K562 (cell line): Measurements from ENCODE around the gene PIGQ. TPM values are rescaled to one million over a fixed set of nuclear protein-coding genes. Genes with fewer than 3 reads are reported as not detected.

Experiments
- ATAC-seq: fragments of 200-7000 bp; cut with Tn5 transposase; 3 replicates; pipeline ENCODE4 v1.9.1; 2020; ENCODE audit warnings: moderate library complexity
- BruUV-seq: library from RNA; stranded (reverse); fragments of 400-500 nt; replicated peaks from 2 replicates; lab custom pipeline; 2021; lab: Mats Ljungman, UMichigan
- CTCF ChIA-PET: fragments of 300-600 bp; formaldehyde crosslinking; extraction: SDS; loops from one replicate; lab custom pipeline; 2021; ENCODE audit warnings: low intra/inter-chr PET ratio; lab: Yijun Ruan, JAX
- POLR2A ChIA-PET: fragments of 300-600, 350-650 bp; sonication (Branson Sonifier 250); formaldehyde crosslinking; extraction: SDS; loops from one replicate; lab custom pipeline; 2021; ENCODE audit warnings: antibody characterized with exemption, inconsistent platforms; lab: Yijun Ruan, JAX
- DNase-seq, 4 experiments: peaks; one replicate each; pipeline versions ENCODE4 v3.0.0 to v3.0.0-alpha.2; 2011 to 2018; ENCODE audit warnings: low spot score in 3 of 4, mixed read lengths in 3 of 4; ENCODE audit errors: extremely low read depth in 1 of 4
- FAIRE-seq: peaks from 2 replicates; lab custom pipeline; 2011; peaks lifted over from hg19 to GRCh38; lab: Jason Lieb, UNC
- H2AFZ ChIP-seq: 2 replicates; pipeline ENCODE4 v1.6.0; 2011; ENCODE audit warnings: low read depth, low read length, control low read depth, inconsistent platforms
- H3K27ac ChIP-seq: fragments of 200-600 bp; 3 replicates; pipeline ENCODE4 v1.8.0; 2011; ENCODE audit warnings: low read depth, mild to moderate bottlenecking, control low read depth, inconsistent platforms, low read length, moderate library complexity, mixed read lengths; ENCODE audit errors: extremely low read depth
- H3K27me3 ChIP-seq, 2 experiments: fragments of 300-600 bp in 1 of 2; 2 replicates in 1 of 2; 3 replicates in 1 of 2; pipeline versions ENCODE4 v1.6.0 to v1.8.0; 2011; ENCODE audit warnings: inconsistent platforms in 2 of 2, low read length in 2 of 2, mild to moderate bottlenecking in 1 of 2, mixed read lengths in 1 of 2, moderate library complexity in 1 of 2; ENCODE audit not compliant: control insufficient read depth in 2 of 2, insufficient read depth in 2 of 2
- H3K36me3 ChIP-seq: fragments of 300-600 bp; 3 replicates; pipeline ENCODE4 v1.8.0; 2011; ENCODE audit warnings: mild to moderate bottlenecking, low read length, inconsistent platforms; ENCODE audit not compliant: control insufficient read depth, insufficient read depth
- H3K4me1 ChIP-seq, 2 experiments: fragments of 200-600 bp in 1 of 2; replicated peaks in 1 of 2; 2 replicates in 1 of 2; 3 replicates in 1 of 2; pipeline versions ENCODE4 v1.5.1 to v1.8.0; 2011; ENCODE audit warnings: inconsistent platforms in 2 of 2, low read length in 2 of 2, mild to moderate bottlenecking in 1 of 2, mixed read lengths in 1 of 2, moderate library complexity in 1 of 2; ENCODE audit not compliant: control insufficient read depth in 2 of 2, insufficient read depth in 2 of 2
- H3K4me2 ChIP-seq: 2 replicates; pipeline ENCODE4 v1.6.1; 2011; ENCODE audit warnings: low read length, control low read depth, inconsistent platforms, mixed read lengths; ENCODE audit not compliant: insufficient read depth
- H3K4me3 ChIP-seq: fragments of 200-600 bp; sonication (generic), shearing (Covaris generic); 2 replicates; pipeline ENCODE4 v1.5.1; 2016; ENCODE audit warnings: control low read depth, inconsistent platforms
- H3K79me2 ChIP-seq: fragments of 200-600 bp; 3 replicates; pipeline ENCODE4 v1.8.0; 2011; ENCODE audit warnings: low read length, inconsistent platforms; ENCODE audit not compliant: control insufficient read depth, insufficient read depth
- H3K9ac ChIP-seq, 2 experiments: 2 replicates each; pipeline versions ENCODE4 v1.6.0 to v1.6.1; 2011; ENCODE audit warnings: low read depth in 2 of 2, low read length in 2 of 2, control low read depth in 1 of 2, inconsistent platforms in 1 of 2, mild to moderate bottlenecking in 1 of 2, mixed read lengths in 1 of 2; ENCODE audit not compliant: insufficient read depth in 1 of 2
- H3K9me1 ChIP-seq: one replicate; pipeline ENCODE4 v1.6.0; 2011; ENCODE audit warnings: inconsistent platforms, mild to moderate bottlenecking, low read length, moderate library complexity; ENCODE audit not compliant: control insufficient read depth, insufficient read depth
- H3K9me3 ChIP-seq: replicated peaks from 2 replicates; pipeline ENCODE4 v1.5.1; 2011; ENCODE audit warnings: low read depth, low read length, inconsistent platforms; ENCODE audit not compliant: control insufficient read depth, insufficient read depth
- H4K20me1 ChIP-seq: replicated peaks from 2 replicates; pipeline ENCODE4 v1.6.1; 2011; ENCODE audit warnings: low read length, inconsistent platforms, mixed read lengths; ENCODE audit not compliant: control insufficient read depth, insufficient read depth
- CTCF ChIP-seq, 3 experiments: IDR thresholded peaks in 2 of 3; conservative IDR thresholded peaks in 1 of 3; 2 replicates each; pipeline ENCODE4 v1.5.1; 2011 to 2012; ENCODE audit warnings: low read length in 3 of 3, mild to moderate bottlenecking in 3 of 3, control low read depth in 2 of 3, improper control_type of control experiment in 1 of 3, inconsistent platforms in 1 of 3, low read depth in 1 of 3, mixed read lengths in 1 of 3, moderate library complexity in 1 of 3; ENCODE audit not compliant: insufficient read depth in 2 of 3
- EP400 ChIP-seq: fragments of 450-650 bp; IDR thresholded peaks from 2 replicates; pipeline ENCODE4 v1.6.1; 2017; ENCODE audit warnings: antibody characterized with exemption, mild to moderate bottlenecking, moderate library complexity
- KAT7 ChIP-seq: sonication (generic); formaldehyde crosslinking; IDR thresholded peaks from 2 replicates; pipeline ENCODE4 v1.8.0; 2022; ENCODE audit warnings: missing genetic modification reagents, mild to moderate bottlenecking, borderline replicate concordance
- L3MBTL2 ChIP-seq: fragments of 450-650 bp; IDR thresholded peaks from 2 replicates; pipeline ENCODE4 v1.6.1; 2016; ENCODE audit warnings: mild to moderate bottlenecking, moderate library complexity
- MECOM ChIP-seq: fragments of 250-450 bp; sonication (Bioruptor Pico); IDR thresholded peaks from 2 replicates; pipeline ENCODE4 v1.8.0; 2022; ENCODE audit warnings: inconsistent platforms
- NBN ChIP-seq: fragments of 450-650 bp; IDR thresholded peaks from 2 replicates; pipeline ENCODE4 v1.6.1; 2016; ENCODE audit warnings: low read depth, mild to moderate bottlenecking
- PHF8 ChIP-seq: fragments of 200-600 bp; sonication (generic); IDR thresholded peaks from 2 replicates; pipeline ENCODE4 v1.6.1; 2012; ENCODE audit warnings: mixed run types, mild to moderate bottlenecking, inconsistent platforms, low read length, moderate library complexity, borderline replicate concordance
- SMAD4 ChIP-seq: fragments of 250-450 bp; sonication (Bioruptor Pico); conservative IDR thresholded peaks from 2 replicates; pipeline ENCODE4 v1.8.0; 2021; ENCODE audit warnings: inconsistent platforms, mild to moderate bottlenecking, moderate library complexity
- SNIP1 ChIP-seq: fragments of 450-650 bp; IDR thresholded peaks from 2 replicates; pipeline ENCODE4 v1.7.1; 2017; ENCODE audit warnings: low read depth, mild to moderate bottlenecking
- TAF1 ChIP-seq: IDR thresholded peaks from 2 replicates; pipeline ENCODE4 v1.6.1; 2011; ENCODE audit warnings: mild to moderate bottlenecking, low read length, moderate library complexity; ENCODE audit not compliant: insufficient read depth, control insufficient read depth, severe bottlenecking; ENCODE audit errors: extremely low read depth
- TGIF2 ChIP-seq: sonication (generic); formaldehyde crosslinking; IDR thresholded peaks from 2 replicates; pipeline ENCODE4 v1.8.1; 2022; ENCODE audit warnings: mild to moderate bottlenecking, missing genetic modification reagents, moderate library complexity
- YY1 ChIP-seq, 3 experiments: IDR thresholded peaks; 2 replicates each; pipeline ENCODE4 v1.6.1; 2011; ENCODE audit warnings: low read length in 2 of 3, mild to moderate bottlenecking in 2 of 3, moderate library complexity in 2 of 3, borderline replicate concordance in 1 of 3, control low read depth in 1 of 3, low read depth in 1 of 3; ENCODE audit not compliant: insufficient read depth in 3 of 3, insufficient replicate concordance in 2 of 3, control insufficient read depth in 1 of 3, insufficient read length in 1 of 3; ENCODE audit errors: extremely low read depth in 1 of 3
- ZNF77 ChIP-seq: fragments of 250-450 bp; sonication (Bioruptor Pico); IDR thresholded peaks from 2 replicates; pipeline ENCODE4 v1.5.0; 2020
- WGBS: fragments of 100-300 bp; shearing (Covaris generic); methylation state at CpG from one replicate; pipeline ENCODE4 v1.1.6; 2016; ENCODE audit warnings: low coverage, mixed read lengths; ENCODE audit not compliant: insufficient coverage; ENCODE audit errors: missing lambda C conversion rate; 5-methylcytosine and 5-hydroxymethylcytosine counted together
- in situ Hi-C: fragments of 300-500 bp; cut with MboI; formaldehyde crosslinking; loops from 4 replicates; pipeline ENCODE4 v1.15.0; 2018; ENCODE audit warnings: inconsistent platforms, mixed read lengths
- intact Hi-C: fragments of 100-400 bp; cut with micrococcal nuclease; formaldehyde crosslinking; loops from 2 replicates; pipeline ENCODE4 v1.14.2; 2022
- polyA plus RNA-seq, 8 experiments: library from polyadenylated mRNA; depleted of rRNA in 4 of 8; stranded (reverse) in 5 of 8; unstranded in 3 of 8; fragments of >200 nt; fragmentation: Nextera tagmentation in 2 of 8; fragmentation: Illumina TruSeq in 1 of 8; extraction: Ambion mirVana in 2 of 8; extraction: Trizol in 1 of 8; gene quantifications; 2 replicates each; pipeline versions ENCODE4 v1.2.1 to v1.2.3, GENCODE V29; 2011 to 2014; ENCODE audit warnings: inconsistent platforms in 1 of 8, missing spikeins in 1 of 8
- total RNA-seq, 7 experiments: library from RNA; depleted of rRNA in 6 of 7; stranded (reverse); fragments of >200 nt in 6 of 7; fragmentation: Illumina TruSeq in 2 of 7; extraction: Trizol in 2 of 7; gene quantifications; 2 replicates each; pipeline versions ENCODE4 v1.2.1 to v1.2.3, GENCODE V29; 2011 to 2021; ENCODE audit warnings: low replicate concordance in 1 of 7
- TF ChIP-seq, protein P1 (sequence below): sonication (generic); formaldehyde crosslinking; IDR thresholded peaks from 2 replicates; pipeline ENCODE4 v1.9.0; 2022; ENCODE audit warnings: mild to moderate bottlenecking, missing genetic modification reagents
- TF ChIP-seq, protein P2 (sequence below): fragments of 250-450 bp; sonication (Bioruptor Pico); IDR thresholded peaks from 2 replicates; pipeline ENCODE4 v1.9.0; 2021; ENCODE audit warnings: mild to moderate bottlenecking, inconsistent platforms

The PIGQ gene
- total and polyA plus RNA-seq, 9 of the 15 experiments (the other 6 are each of a cell fraction or from before 2014, with no cell fraction given) = 0.20 to 49.6 (median 11.7) TPM

DNA sequence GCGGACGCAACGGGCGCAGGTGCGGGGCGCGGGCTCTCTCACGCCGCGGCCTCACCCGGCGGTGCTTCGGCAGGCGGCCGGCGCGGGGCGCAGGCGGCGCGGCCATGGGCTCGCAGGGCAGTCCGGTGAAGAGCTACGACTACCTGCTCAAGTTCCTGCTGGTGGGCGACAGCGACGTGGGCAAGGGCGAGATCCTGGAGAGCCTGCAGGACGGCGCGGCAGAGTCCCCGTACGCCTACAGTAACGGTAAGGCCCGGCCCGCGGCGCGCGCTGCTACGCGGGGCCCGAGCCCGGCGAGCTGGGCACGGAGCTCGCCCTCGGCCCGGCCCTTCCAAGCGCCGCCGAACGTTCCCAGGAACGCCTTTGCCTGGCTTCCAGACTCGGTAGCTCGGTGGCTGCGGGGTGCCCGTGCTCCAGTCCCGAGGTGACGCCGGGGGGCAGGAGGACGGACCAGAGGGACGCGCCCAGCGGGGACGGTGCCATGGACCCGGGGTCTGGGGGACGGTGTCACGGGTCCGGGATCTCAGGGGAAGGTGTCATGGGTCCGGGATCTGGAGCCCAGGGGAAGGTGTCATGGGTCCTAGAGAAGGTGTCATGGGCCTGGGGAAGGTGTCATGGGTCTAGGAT is 20.5 kb downstream of the PIGQ start:
- peak; percentile 29 to 40 (median 35) for DNase-seq
- no peaks in the 10 kb centered on the region for H3K27me3 ChIP-seq
- in situ Hi-C loops (no loop called here), intact Hi-C loops (loop anchor here (1.0 kb wide), 1 partner anchor 51 kb away; the partner anchor contains the start of gene MCRIP2)
- 0% methylated on average over 9 of the region's 71 CpGs for WGBS
- ATAC-seq = no peak
- peak overlapping the region; percentile 80 for H3K27ac ChIP-seq
- H3K4me1 ChIP-seq = peaks cover 18 to 74% of the 10 kb centered on the region in 2 experiments; a peak in 4 of 5 replicates
- H4K20me1 ChIP-seq = peaks cover 19% of the 10 kb centered on the region
- ChIA-PET CTCF (no interaction called here), POLR2A (interaction anchor here (0.6 to 1.2 kb wide), 6 partner anchors 8 to 496 kb away, joined by 3 to 7 read pairs (median 4); no protein-coding TSS in a partner anchor)
- H3K79me2 ChIP-seq = peaks cover 72% of the 10 kb centered on the region
- peak overlapping the region; percentile 90 for H3K4me3 ChIP-seq
- BruUV-seq = no TSS peak
- H2AFZ ChIP-seq = peak overlapping the region; percentile 86
- no peaks in the 10 kb centered on the region for H3K9me3 ChIP-seq
- peak overlapping the region; percentile 94 for H3K4me2 ChIP-seq
- H3K9ac ChIP-seq = peak overlapping the region; percentile 84 to 95
- peaks cover 8% of the 10 kb centered on the region for H3K9me1 ChIP-seq
- H3K36me3 ChIP-seq = peaks cover 25% of the 10 kb centered on the region; the same call in 2 of the 3 replicates
- FAIRE-seq = no peak
- TF ChIP-seq KAT7 (CRISPR knock-in tag) (0 out of 2 replicates have a peak, but pooled peaks have one; percentile 65), TGIF2 (CRISPR knock-in tag) (peak; percentile 48; the same call in 1 of the 2 replicates), EP400 (no peak), TAF1 (no peak), SMAD4 (CRISPR knock-in tag) (peak; percentile 55), CTCF (IDR thresholded peaks at IDR 0.05 in 2 of 3, conservative IDR thresholded peaks at IDR 0.05 in 1 of 3; ENCODE audit: insufficient read depth in 2 of 3, low read depth in 1 of 3, low read length in 3 of 3) (peak in 2 of 3 experiments; percentile 12 to 47; a peak in 2 of 6 replicates), L3MBTL2 (peak; percentile 37), NBN (no peak), ZNF77 (CRISPR knock-in tag) (no peak), MECOM (CRISPR knock-in tag) (no peak), SNIP1 (peak; percentile 75), YY1 (IDR thresholded peaks at IDR 0.05; ENCODE audit: borderline replicate concordance in 1 of 3, control insufficient read depth in 1 of 3, extremely low read depth in 1 of 3, insufficient read depth in 3 of 3, insufficient read length in 1 of 3, insufficient replicate concordance in 2 of 3, low read depth in 1 of 3, low read length in 2 of 3) (peak in 1 of 3 experiments; percentile 45), PHF8 (peak; percentile 72; the same call in 1 of the 2 replicates)
- TF ChIP-seq, protein P1, sequence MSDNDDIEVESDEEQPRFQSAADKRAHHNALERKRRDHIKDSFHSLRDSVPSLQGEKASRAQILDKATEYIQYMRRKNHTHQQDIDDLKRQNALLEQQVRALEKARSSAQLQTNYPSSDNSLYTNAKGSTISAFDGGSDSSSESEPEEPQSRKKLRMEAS = peak; percentile 37
- TF ChIP-seq, protein P2, sequence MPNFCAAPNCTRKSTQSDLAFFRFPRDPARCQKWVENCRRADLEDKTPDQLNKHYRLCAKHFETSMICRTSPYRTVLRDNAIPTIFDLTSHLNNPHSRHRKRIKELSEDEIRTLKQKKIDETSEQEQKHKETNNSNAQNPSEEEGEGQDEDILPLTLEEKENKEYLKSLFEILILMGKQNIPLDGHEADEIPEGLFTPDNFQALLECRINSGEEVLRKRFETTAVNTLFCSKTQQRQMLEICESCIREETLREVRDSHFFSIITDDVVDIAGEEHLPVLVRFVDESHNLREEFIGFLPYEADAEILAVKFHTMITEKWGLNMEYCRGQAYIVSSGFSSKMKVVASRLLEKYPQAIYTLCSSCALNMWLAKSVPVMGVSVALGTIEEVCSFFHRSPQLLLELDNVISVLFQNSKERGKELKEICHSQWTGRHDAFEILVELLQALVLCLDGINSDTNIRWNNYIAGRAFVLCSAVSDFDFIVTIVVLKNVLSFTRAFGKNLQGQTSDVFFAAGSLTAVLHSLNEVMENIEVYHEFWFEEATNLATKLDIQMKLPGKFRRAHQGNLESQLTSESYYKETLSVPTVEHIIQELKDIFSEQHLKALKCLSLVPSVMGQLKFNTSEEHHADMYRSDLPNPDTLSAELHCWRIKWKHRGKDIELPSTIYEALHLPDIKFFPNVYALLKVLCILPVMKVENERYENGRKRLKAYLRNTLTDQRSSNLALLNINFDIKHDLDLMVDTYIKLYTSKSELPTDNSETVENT (CRISPR knock-in tag) = 0 out of 2 replicates have a peak, but pooled peaks have one; percentile 43
